ENCODE measurements around the gene AUTS2.
A peak's percentile ranks its signal among the peaks of the same experiment; 100 is the strongest.

The AUTS2 gene

GRCh38 chr7:70597066-70597465 is 998.8 kb downstream of the AUTS2 start:
- Histone ChIP-seq H4K5ac (ENCODE audit: low read length) (no peak overlapping the region), H3K27me3 (ENCODE audit: insufficient read depth, low read length, poor library complexity) (peaks cover 34% of the 10 kb centered on the region), H3K79me2 (ENCODE audit: control insufficient read depth, insufficient read depth, low read length) (no peaks in the 10 kb centered on the region), H2BK120ac (ENCODE audit: low read depth, low read length) (no peak overlapping the region), H3K4me1 (ENCODE audit: control insufficient read depth, low read depth, low read length) (peaks cover 1% of the 10 kb centered on the region), H2AK5ac (ENCODE audit: low read length) (no peak overlapping the region), H3K23ac (ENCODE audit: low read length) (no peak overlapping the region), H3K4me2 (ENCODE audit: low read length) (no peak overlapping the region), H3K79me1 (ENCODE audit: low read length) (no peaks in the 10 kb centered on the region), H3K4ac (ENCODE audit: low read depth, low read length) (no peak overlapping the region), H4K8ac (ENCODE audit: low read depth, low read length) (no peak overlapping the region), H3K18ac (ENCODE audit: low read length) (no peak overlapping the region), H3K56ac (ENCODE audit: low read length) (no peak overlapping the region), H3K4me3 (ENCODE audit: low read length) (no peak overlapping the region), H3K9ac (ENCODE audit: low read length) (no peak overlapping the region), H3K27ac (ENCODE audit: low read depth, low read length) (no peak overlapping the region), H2BK5ac (ENCODE audit: low read length) (no peak overlapping the region), H3K36me3 (ENCODE audit: control insufficient read depth, insufficient read depth, low read length) (no peaks in the 10 kb centered on the region), H2BK15ac (replicated peaks; ENCODE audit: low read depth) (no peak overlapping the region)
- WGBS (ENCODE audit: extremely low coverage, insufficient coverage, low lambda C conversion rate): no CpG with 5 or more reads among the region's 5 CpGs
- DNase-seq: no peak

- no peak overlapping the region for H3K4me2 ChIP-seq (ENCODE audit: low read length)
- no peak overlapping the region for H3K27ac ChIP-seq (ENCODE audit: low read depth, low read length)
- H3K23ac ChIP-seq (ENCODE audit: low read length): no peak overlapping the region
- H3K79me1 ChIP-seq (ENCODE audit: low read length): no peaks in the 10 kb centered on the region
- H2BK120ac ChIP-seq (ENCODE audit: low read depth, low read length): no peak overlapping the region
- H4K5ac ChIP-seq (ENCODE audit: low read length): no peak overlapping the region
- peaks cover 34% of the 10 kb centered on the region for H3K27me3 ChIP-seq (ENCODE audit: insufficient read depth, low read length, poor library complexity)
- H2BK15ac ChIP-seq (replicated peaks; ENCODE audit: low read depth): no peak overlapping the region
- no peak overlapping the region for H2AK5ac ChIP-seq (ENCODE audit: low read length)
- H3K4me3 ChIP-seq (ENCODE audit: low read length): no peak overlapping the region
- H3K36me3 ChIP-seq (ENCODE audit: control insufficient read depth, insufficient read depth, low read length): no peaks in the 10 kb centered on the region
- no peak overlapping the region for H4K8ac ChIP-seq (ENCODE audit: low read depth, low read length)
- DNase-seq: no peak
- H3K9ac ChIP-seq (ENCODE audit: low read length): no peak overlapping the region
- no CpG with 5 or more reads among the region's 2 CpGs for WGBS (ENCODE audit: extremely low coverage, insufficient coverage, low lambda C conversion rate)
- H3K4me1 ChIP-seq (ENCODE audit: control insufficient read depth, low read depth, low read length): peaks cover 1% of the 10 kb centered on the region
- no peak overlapping the region for H3K4ac ChIP-seq (ENCODE audit: low read depth, low read length)
- H3K18ac ChIP-seq (ENCODE audit: low read length): no peak overlapping the region
- H3K56ac ChIP-seq (ENCODE audit: low read length): no peak overlapping the region
- no peaks in the 10 kb centered on the region for H3K79me2 ChIP-seq (ENCODE audit: control insufficient read depth, insufficient read depth, low read length)
- H2BK5ac ChIP-seq (ENCODE audit: low read length): no peak overlapping the region
Observed at GRCh38 chr7:70598976-70599375, 1000.7 kb downstream of the AUTS2 start.

- no peaks in the 10 kb centered on the region for H3K36me3 ChIP-seq (ENCODE audit: control insufficient read depth, insufficient read depth, low read length)
- peaks cover 31% of the 10 kb centered on the region for H3K27me3 ChIP-seq (ENCODE audit: insufficient read depth, low read length, poor library complexity)
- no peak overlapping the region for H3K56ac ChIP-seq (ENCODE audit: low read length)
- no peak overlapping the region for H3K4me3 ChIP-seq (ENCODE audit: low read length)
- H2AK5ac ChIP-seq (ENCODE audit: low read length): no peak overlapping the region
- no peak overlapping the region for H3K4ac ChIP-seq (ENCODE audit: low read depth, low read length)
- H3K4me1 ChIP-seq (ENCODE audit: control insufficient read depth, low read depth, low read length): peaks cover 1% of the 10 kb centered on the region
- H3K9ac ChIP-seq (ENCODE audit: low read length): no peak overlapping the region
- H3K4me2 ChIP-seq (ENCODE audit: low read length): no peak overlapping the region
- no CpG with 5 or more reads among the region's 5 CpGs for WGBS (ENCODE audit: extremely low coverage, insufficient coverage, low lambda C conversion rate)
- no peak overlapping the region for H4K5ac ChIP-seq (ENCODE audit: low read length)
- no peaks in the 10 kb centered on the region for H3K79me1 ChIP-seq (ENCODE audit: low read length)
- H3K18ac ChIP-seq (ENCODE audit: low read length): no peak overlapping the region
- no peak overlapping the region for H2BK15ac ChIP-seq (replicated peaks; ENCODE audit: low read depth)
- H2BK5ac ChIP-seq (ENCODE audit: low read length): no peak overlapping the region
- H3K79me2 ChIP-seq (ENCODE audit: control insufficient read depth, insufficient read depth, low read length): no peaks in the 10 kb centered on the region
- no peak overlapping the region for H3K27ac ChIP-seq (ENCODE audit: low read depth, low read length)
- DNase-seq: peak; percentile 41
- no peak overlapping the region for H4K8ac ChIP-seq (ENCODE audit: low read depth, low read length)
- H2BK120ac ChIP-seq (ENCODE audit: low read depth, low read length): no peak overlapping the region
- no peak overlapping the region for H3K23ac ChIP-seq (ENCODE audit: low read length)
Observed at GRCh38 chr7:70599446-70600190, 1001.3 kb downstream of the AUTS2 start.

- DNase-seq: no peak
- H2BK5ac ChIP-seq (ENCODE audit: low read length): no peak overlapping the region
- no peaks in the 10 kb centered on the region for H3K79me1 ChIP-seq (ENCODE audit: low read length)
- H2AK5ac ChIP-seq (ENCODE audit: low read length): no peak overlapping the region
- no peak overlapping the region for H3K18ac ChIP-seq (ENCODE audit: low read length)
- no CpG with 5 or more reads among the region's 1 CpG for WGBS (ENCODE audit: extremely low coverage, insufficient coverage, low lambda C conversion rate)
- no peak overlapping the region for H4K5ac ChIP-seq (ENCODE audit: low read length)
- no peak overlapping the region for H3K4me3 ChIP-seq (ENCODE audit: low read length)
- H2BK15ac ChIP-seq (replicated peaks; ENCODE audit: low read depth): no peak overlapping the region
- no peaks in the 10 kb centered on the region for H3K36me3 ChIP-seq (ENCODE audit: control insufficient read depth, insufficient read depth, low read length)
- H3K27me3 ChIP-seq (ENCODE audit: insufficient read depth, low read length, poor library complexity): peaks cover 26% of the 10 kb centered on the region
- H3K4me1 ChIP-seq (ENCODE audit: control insufficient read depth, low read depth, low read length): peaks cover 1% of the 10 kb centered on the region
- H3K9ac ChIP-seq (ENCODE audit: low read length): no peak overlapping the region
- H3K79me2 ChIP-seq (ENCODE audit: control insufficient read depth, insufficient read depth, low read length): no peaks in the 10 kb centered on the region
- no peak overlapping the region for H3K23ac ChIP-seq (ENCODE audit: low read length)
- no peak overlapping the region for H3K27ac ChIP-seq (ENCODE audit: low read depth, low read length)
- H2BK120ac ChIP-seq (ENCODE audit: low read depth, low read length): no peak overlapping the region
- no peak overlapping the region for H3K56ac ChIP-seq (ENCODE audit: low read length)
- no peak overlapping the region for H3K4me2 ChIP-seq (ENCODE audit: low read length)
- no peak overlapping the region for H4K8ac ChIP-seq (ENCODE audit: low read depth, low read length)
- H3K4ac ChIP-seq (ENCODE audit: low read depth, low read length): no peak overlapping the region
Observed at GRCh38 chr7:70600993-70601392, 1002.7 kb downstream of the AUTS2 start.

- Histone ChIP-seq H3K4me3 (ENCODE audit: low read length) (no peak overlapping the region), H3K23ac (ENCODE audit: low read length) (no peak overlapping the region), H4K8ac (ENCODE audit: low read depth, low read length) (no peak overlapping the region), H3K4me2 (ENCODE audit: low read length) (no peak overlapping the region), H3K4ac (ENCODE audit: low read depth, low read length) (no peak overlapping the region), H3K56ac (ENCODE audit: low read length) (no peak overlapping the region), H4K5ac (ENCODE audit: low read length) (no peak overlapping the region), H3K18ac (ENCODE audit: low read length) (no peak overlapping the region), H2BK120ac (ENCODE audit: low read depth, low read length) (no peak overlapping the region), H3K9ac (ENCODE audit: low read length) (no peak overlapping the region), H2AK5ac (ENCODE audit: low read length) (no peak overlapping the region), H2BK15ac (replicated peaks; ENCODE audit: low read depth) (no peak overlapping the region), H3K36me3 (ENCODE audit: control insufficient read depth, insufficient read depth, low read length) (no peaks in the 10 kb centered on the region), H3K4me1 (ENCODE audit: control insufficient read depth, low read depth, low read length) (no peaks in the 10 kb centered on the region), H3K27me3 (ENCODE audit: insufficient read depth, low read length, poor library complexity) (peaks cover 16% of the 10 kb centered on the region), H2BK5ac (ENCODE audit: low read length) (no peak overlapping the region), H3K79me1 (ENCODE audit: low read length) (no peaks in the 10 kb centered on the region), H3K79me2 (ENCODE audit: control insufficient read depth, insufficient read depth, low read length) (no peaks in the 10 kb centered on the region), H3K27ac (ENCODE audit: low read depth, low read length) (no peak overlapping the region)
- WGBS (ENCODE audit: extremely low coverage, insufficient coverage, low lambda C conversion rate): no CpG with 5 or more reads among the region's 4 CpGs
- DNase-seq: no peak
Observed at GRCh38 chr7:70602117-70602516, 1003.8 kb downstream of the AUTS2 start.

GRCh38 chr7:70607281-70607680 is 1009.0 kb downstream of the AUTS2 start:
- Histone ChIP-seq H3K23ac (ENCODE audit: low read length) (no peak overlapping the region), H3K9ac (ENCODE audit: low read length) (no peak overlapping the region), H4K8ac (ENCODE audit: low read depth, low read length) (no peak overlapping the region), H2BK5ac (ENCODE audit: low read length) (no peak overlapping the region), H3K4me1 (ENCODE audit: control insufficient read depth, low read depth, low read length) (no peaks in the 10 kb centered on the region), H3K4me2 (ENCODE audit: low read length) (no peak overlapping the region), H2BK120ac (ENCODE audit: low read depth, low read length) (no peak overlapping the region), H3K27me3 (ENCODE audit: insufficient read depth, low read length, poor library complexity) (no peaks in the 10 kb centered on the region), H3K27ac (ENCODE audit: low read depth, low read length) (no peak overlapping the region), H3K79me1 (ENCODE audit: low read length) (no peaks in the 10 kb centered on the region), H3K79me2 (ENCODE audit: control insufficient read depth, insufficient read depth, low read length) (no peaks in the 10 kb centered on the region), H2AK5ac (ENCODE audit: low read length) (no peak overlapping the region), H4K5ac (ENCODE audit: low read length) (no peak overlapping the region), H2BK15ac (replicated peaks; ENCODE audit: low read depth) (no peak overlapping the region), H3K4ac (ENCODE audit: low read depth, low read length) (no peak overlapping the region), H3K36me3 (ENCODE audit: control insufficient read depth, insufficient read depth, low read length) (no peaks in the 10 kb centered on the region), H3K56ac (ENCODE audit: low read length) (no peak overlapping the region), H3K4me3 (ENCODE audit: low read length) (no peak overlapping the region), H3K18ac (ENCODE audit: low read length) (no peak overlapping the region)
- DNase-seq: no peak
- no CpG with 5 or more reads among the region's 7 CpGs for WGBS (ENCODE audit: extremely low coverage, insufficient coverage, low lambda C conversion rate)

Data from mesendoderm (in vitro differentiated cells).